Activated naive CD4-positive, alpha-beta T cell treated with anti-CD3 and anti-CD28 coated beads, Interleukin-2, amount 10 ng/mL, durations not matched to agents 5 hours and 36 hours (primary cell): Measurements from ENCODE around the gene FBXO17. TPM values are rescaled to one million over a fixed set of nuclear protein-coding genes. Genes with fewer than 3 reads are reported as not detected.

Experiments used
- total RNA-seq, 2 experiments: library from RNA; stranded (reverse); gene quantifications; one replicate each; pipeline ENCODE4 v1.2.3, GENCODE V29; 2021

The FBXO17 gene
- not detected for total RNA-seq

GRCh38 chr19:38975214-38975860 is at the start of gene FBXO17:
TSS of gene FBXO17 (minus strand) at chr19:38975742. CDS start at chr19:38950319, 25,423 bp downstream.

GRCh38 chr19:38930776-38931520 is 44.6 kb downstream of the FBXO17 start, which contains the start of gene MRPS12:
TSS of gene MRPS12 (plus strand) at chr19:38930944. CDS start at chr19:38931295, 351 bp downstream.

GRCh38 chr19:38929929-38930775 is 45.4 kb downstream of the FBXO17 start, which contains the start of gene SARS2:
TSS of gene SARS2 (minus strand) at chr19:38930763. CDS start at chr19:38930736, 27 bp downstream.

GRCh38 chr19:38899447-38900201 is 75.9 kb downstream of the FBXO17 start, which contains the start of the genes NFKBIB and SIRT2:
TSS of gene NFKBIB (plus strand) at chr19:38899969. CDS start at chr19:38900033, 64 bp downstream.
TSS of gene SIRT2 (minus strand) at chr19:38899618. CDS start at chr19:38899521, 97 bp downstream.

Other genes starting within 250 kb of the FBXO17 start
- 10 to 100 TPM; 10.2 to 10.3 TPM for gene CAPN12, start 231.3 kb downstream of the FBXO17 start, total RNA-seq
- gene LGALS7, start 202.2 kb downstream of the FBXO17 start, total RNA-seq = not detected
- gene LGALS7B, start 186.5 kb downstream of the FBXO17 start, total RNA-seq = not detected
- 1 to 10 TPM; 1.6 to 2.2 TPM for gene LGALS4, start 162.8 kb downstream of the FBXO17 start, total RNA-seq
- gene ECH1, start 143.9 kb downstream of the FBXO17 start, total RNA-seq = 100 to 1,000 TPM; 146 to 156 TPM
- 100 to 1,000 TPM; 430 to 450 TPM for gene HNRNPL, start 125.8 kb downstream of the FBXO17 start, total RNA-seq
- 10 to 100 TPM; 56.6 to 64.4 TPM for gene RINL, start 97.5 kb downstream of the FBXO17 start, total RNA-seq
- gene SIRT2, start 76.1 kb downstream of the FBXO17 start, total RNA-seq = 10 to 100 TPM; 44.2 to 47.9 TPM
- 10 to 100 TPM; 25.2 to 27.5 TPM for gene NFKBIB, start 75.8 kb downstream of the FBXO17 start, total RNA-seq
- gene CCER2, start 63.6 kb downstream of the FBXO17 start, total RNA-seq = under 1 TPM; 0.43 to 0.83 TPM
- 10 to 100 TPM; 31.1 to 31.7 TPM for gene SARS2, start 45.0 kb downstream of the FBXO17 start, total RNA-seq
- gene MRPS12, start 44.8 kb downstream of the FBXO17 start, total RNA-seq = 10 to 100 TPM; 41.9 to 42.3 TPM
- not detected for gene FBXO27, start 56.8 kb upstream of the FBXO17 start, total RNA-seq
- not detected for gene ACP7, start 108.6 kb upstream of the FBXO17 start, total RNA-seq
- gene PAK4, start 150.0 kb upstream of the FBXO17 start, total RNA-seq = 10 to 100 TPM; 15.1 to 15.5 TPM
- not detected for gene NCCRP1, start 221.2 kb upstream of the FBXO17 start, total RNA-seq
- not detected for gene SYCN, start 228.5 kb upstream of the FBXO17 start, total RNA-seq